HG03066 (cell line): ENCODE results near the gene RANBP3.
A peak's percentile ranks its signal among the peaks of the same experiment; 100 is the strongest.

Source experiments
- ATAC-seq: cut with Tn5 transposase; IDR thresholded peaks from one replicate; pipeline ENCODE4 v1.9.1; 2021; ENCODE audit warnings: low read depth; ENCODE audit not compliant: unreplicated experiment

The RANBP3 gene

GRCh38 chr19:5908773-5909442 lies 69.0 kb downstream of the RANBP3 start:
- ATAC-seq, result no peak

DNA sequence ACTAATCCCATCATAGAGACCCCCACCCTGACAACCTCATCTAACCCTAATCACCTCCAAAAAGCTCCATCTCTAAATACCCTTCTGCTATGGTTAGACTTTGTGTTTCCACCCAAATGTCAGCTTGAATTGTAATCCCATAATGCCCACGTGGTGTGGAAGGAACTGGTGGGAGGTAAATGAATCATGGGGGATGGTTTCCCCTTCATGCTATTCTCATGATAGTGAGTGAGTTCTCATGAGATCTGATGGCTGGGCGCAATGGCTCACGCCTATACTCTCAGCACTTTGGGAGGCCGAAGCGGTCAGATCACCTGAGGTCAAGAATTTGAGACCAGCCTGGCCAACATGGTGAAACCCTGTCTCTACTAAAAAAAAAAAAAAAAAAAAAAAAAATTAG lies 70.7 kb downstream of the RANBP3 start:
- no peak for ATAC-seq

DNA sequence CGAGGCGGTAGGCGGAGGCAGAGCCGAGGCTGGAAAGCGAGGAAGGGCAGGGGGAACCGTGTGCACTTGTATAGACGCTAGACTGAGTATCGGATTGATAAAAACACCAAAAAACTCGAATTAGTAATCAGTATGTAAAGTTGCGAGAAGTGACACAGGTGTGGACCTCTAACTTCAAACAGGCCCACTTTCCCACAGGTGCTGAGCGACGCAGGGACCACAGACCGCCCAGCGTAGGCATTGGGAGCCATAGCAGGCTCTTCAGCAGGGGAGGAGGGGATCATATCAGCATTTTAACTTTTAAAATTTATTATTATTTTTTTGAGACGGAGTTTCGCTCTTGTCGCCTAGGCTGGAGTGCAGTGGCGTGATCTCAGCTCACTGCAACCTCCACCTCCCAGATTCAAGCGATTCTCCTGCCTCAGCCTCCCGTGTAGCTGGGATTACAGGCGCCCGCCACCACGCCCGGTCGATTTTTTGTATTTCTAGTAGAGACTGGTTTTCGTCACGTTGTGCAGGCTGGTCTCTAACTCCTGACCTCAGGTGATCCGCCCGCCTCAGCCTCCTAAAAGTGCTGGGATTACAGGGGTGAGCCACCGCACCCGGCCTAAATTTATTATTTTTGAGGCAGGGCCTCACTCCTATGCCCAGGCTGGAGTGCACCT lies 72.7 kb downstream of the RANBP3 start:
- ATAC-seq, result no peak

DNA sequence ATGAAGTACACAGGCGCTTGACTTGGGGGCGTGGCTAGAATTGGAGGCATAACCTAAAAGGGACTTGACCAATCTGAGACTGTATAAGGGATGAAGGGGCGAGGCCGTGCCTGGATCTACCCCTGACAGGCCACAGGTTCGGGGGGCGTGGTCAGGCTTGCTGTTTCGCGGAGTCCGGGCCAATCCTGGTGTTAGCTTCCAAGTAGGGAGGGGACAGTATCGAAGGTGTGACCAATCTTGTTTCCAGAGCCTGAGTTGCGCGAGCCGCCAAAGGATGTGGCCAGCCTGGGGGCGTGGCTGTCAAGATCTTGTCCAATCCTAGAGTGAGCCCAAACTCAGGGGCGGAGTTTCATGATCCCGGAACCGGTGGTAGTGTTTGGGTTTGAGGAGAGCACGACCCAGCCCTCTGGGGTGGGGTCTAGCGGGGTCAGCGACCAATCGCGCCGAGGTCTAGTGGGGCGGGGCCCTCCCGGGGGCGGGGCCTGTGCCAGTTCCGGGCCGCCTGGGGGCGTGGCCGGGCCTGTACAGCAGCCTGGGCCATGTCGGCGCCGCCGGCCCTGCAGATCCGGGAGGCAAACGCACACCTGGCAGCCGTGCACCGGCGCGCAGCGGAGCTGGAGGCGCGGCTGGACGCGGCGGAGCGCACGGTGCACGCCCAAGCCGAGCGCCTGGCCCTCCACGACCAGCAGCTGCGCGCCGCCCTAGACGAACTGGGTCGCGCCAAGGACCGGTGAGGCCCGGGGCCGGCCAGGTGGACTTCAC lies 73.4 kb downstream of the RANBP3 start, which contains the start of gene VMAC:
Gene VMAC (plus strand): TSS at position 521 of the 762 bp plus-strand sequence. CDS start 19 bp downstream, at position 540.
- ATAC-seq, result peak; percentile 82

- peak; percentile 31 for ATAC-seq
Measured at GRCh38 chr19:5903624-5904351, 74.2 kb downstream of the RANBP3 start, which contains the start of gene NDUFA11. TSS of gene NDUFA11 (minus strand) at chr19:5903790. CDS start at chr19:5903708, 82 bp downstream.

DNA sequence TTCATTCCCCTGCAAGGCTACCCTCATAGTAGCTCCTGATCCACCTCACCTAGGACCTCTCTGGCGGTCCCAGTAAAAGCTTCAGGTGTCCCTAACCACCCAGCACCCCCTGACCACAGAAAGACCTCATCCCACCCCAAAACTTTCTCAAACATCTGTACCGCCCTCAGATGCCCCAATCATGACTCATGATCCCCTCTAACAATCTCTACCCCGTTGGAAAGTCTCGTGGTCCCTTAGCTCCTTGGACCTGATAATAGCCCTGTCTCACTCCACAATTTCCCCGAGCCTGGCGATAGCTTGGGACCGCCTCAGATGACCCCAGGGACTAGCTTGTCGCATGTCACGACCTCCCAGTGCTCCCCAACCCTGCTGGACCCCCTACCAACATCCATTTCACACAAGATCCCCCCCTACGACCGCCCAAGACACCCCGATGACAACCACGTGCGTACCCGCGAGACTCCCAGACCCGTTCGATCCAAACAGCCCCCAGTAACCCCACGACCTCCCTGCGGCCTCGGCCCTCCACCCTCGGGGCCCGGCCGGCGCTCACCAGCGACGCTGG lies 74.8 kb downstream of the RANBP3 start:
- ATAC-seq, result no peak

- no peak for ATAC-seq
Measured at GRCh38 chr19:5900976-5901375, 77.0 kb downstream of the RANBP3 start.

- ATAC-seq, result no peak
Measured at GRCh38 chr19:5899728-5900526, 78.0 kb downstream of the RANBP3 start.

DNA sequence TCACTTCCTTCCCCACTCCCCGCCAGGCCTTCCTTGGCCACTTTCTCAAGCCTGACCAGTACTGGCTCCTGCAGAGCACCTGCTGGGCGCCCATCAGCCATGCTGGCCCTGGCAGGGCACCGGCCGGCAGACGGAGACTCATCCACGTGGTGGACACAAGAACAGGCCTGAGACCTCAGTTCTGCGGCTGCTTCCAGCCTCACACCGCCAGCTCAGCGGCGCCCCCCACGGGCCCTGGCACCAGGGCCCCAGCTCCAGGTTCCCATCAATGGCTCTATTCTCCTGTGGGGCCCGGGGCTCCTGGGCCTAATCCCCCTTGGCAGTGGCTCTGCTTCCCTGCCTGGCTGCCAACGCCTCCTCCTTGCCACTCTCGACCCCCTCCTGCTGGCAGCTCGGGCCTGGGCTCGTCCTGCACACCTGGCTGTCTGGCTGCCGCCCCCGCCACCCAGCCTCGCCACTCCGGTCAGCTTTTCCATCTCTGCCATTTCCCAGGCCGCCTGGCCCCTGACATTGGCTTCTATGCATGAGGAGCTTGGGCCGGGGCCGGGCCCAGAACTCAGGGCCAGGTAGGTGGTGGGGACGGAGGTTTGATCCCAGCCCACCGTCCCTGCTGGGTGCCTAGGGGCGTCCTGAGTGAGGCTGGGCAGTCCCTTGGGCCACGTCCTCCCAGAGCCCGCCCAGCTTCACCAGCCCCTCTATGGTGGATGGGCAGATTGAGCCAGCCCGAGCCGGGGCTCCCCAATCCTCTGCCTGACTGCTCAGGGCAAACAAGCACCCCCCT lies 80.6 kb downstream of the RANBP3 start:
- no peak for ATAC-seq

- ATAC-seq, result no peak
Measured at GRCh38 chr19:5896365-5897076, 81.4 kb downstream of the RANBP3 start.

GRCh38 chr19:5895890-5896289 lies 82.0 kb downstream of the RANBP3 start:
- no peak for ATAC-seq

DNA sequence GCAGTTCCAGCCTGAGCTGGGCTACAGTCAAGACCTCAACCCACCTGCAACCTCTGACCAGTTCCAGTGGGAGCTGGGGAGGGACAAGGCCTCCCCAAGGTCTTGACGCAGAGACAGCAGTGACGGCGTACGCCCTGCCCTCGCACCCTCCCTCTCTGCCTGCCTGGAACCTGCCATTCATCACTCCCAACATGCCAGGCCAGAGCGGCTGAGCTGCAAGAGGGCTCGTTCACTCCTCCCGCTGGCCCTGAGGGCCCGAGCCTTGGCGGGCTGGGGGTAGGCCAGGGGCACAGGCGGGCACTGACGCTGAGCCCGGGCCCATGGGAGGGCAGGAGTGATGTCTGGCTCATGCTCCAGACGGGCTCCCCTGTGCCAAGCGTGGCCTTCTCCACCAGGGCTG lies 82.5 kb downstream of the RANBP3 start:
- ATAC-seq, result no peak

DNA sequence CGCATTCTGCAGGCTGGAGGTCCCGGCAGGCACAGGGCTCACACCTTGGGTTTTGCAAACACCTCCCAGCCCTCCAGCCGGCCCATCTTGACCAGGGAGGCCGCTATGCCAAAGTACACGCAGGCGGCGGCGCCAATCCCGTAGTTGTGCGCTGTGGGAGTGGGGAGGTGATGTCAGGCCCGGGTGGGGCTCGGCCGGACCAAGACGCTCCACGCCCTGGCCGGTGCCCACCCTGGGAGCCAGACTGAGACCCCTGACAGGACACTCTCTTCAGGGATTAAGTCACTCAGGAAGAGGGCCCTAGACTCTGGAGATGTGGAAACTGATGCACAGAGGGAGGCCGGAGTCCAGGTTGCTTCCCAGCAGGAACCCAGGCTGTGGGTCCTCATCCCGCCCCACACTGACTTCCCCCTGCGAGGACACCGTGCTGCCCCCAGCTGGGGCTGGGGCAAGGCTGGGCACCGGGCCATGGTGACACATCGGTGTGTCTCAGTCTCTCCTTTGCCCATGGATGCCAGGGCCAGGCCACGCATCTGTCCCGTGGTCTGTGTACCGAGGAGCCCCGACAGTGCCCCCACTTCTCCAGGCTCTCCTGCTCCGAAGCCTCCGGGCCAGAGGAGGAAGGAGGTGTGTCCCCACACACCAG lies 83.1 kb downstream of the RANBP3 start:
- no peak for ATAC-seq

DNA sequence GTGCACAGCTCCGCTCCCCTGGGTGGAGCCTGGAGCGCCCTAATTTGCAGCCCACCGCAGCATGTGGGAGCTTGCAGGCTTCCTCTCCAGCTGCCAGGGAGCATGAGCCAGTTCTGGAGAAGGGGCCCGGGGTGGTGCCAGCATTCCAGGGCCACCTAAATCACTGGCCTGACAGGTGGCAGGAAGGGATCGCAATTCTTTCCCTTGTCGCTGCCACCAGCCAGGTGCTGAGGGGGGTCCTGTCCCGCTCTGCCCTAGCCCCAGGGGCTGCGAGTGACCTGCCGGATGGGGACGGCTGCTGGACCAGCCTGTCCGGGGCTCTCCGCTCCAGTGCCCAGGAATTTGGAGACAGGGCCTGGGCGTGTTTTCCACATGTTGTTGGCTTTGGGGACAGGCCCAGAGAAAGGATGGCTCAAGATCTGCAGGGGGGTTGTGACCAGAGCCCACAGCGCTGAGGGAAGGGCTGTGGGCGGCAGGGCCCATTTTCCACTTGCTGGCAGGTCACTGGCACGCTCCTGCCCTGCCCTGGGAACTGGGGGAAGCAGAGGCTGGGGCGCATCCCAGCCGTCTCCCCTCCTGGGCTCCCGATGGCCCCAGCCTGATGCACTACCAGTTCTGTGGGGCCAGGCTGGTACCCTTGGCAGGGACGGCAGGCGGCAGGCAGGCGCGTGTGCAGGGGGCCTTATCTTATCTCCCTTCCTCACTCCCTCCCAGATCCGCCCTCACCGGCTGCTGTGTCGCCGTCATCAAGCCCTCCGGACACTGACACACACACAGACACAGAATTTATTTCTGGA lies 83.8 kb downstream of the RANBP3 start:
- no peak for ATAC-seq

DNA sequence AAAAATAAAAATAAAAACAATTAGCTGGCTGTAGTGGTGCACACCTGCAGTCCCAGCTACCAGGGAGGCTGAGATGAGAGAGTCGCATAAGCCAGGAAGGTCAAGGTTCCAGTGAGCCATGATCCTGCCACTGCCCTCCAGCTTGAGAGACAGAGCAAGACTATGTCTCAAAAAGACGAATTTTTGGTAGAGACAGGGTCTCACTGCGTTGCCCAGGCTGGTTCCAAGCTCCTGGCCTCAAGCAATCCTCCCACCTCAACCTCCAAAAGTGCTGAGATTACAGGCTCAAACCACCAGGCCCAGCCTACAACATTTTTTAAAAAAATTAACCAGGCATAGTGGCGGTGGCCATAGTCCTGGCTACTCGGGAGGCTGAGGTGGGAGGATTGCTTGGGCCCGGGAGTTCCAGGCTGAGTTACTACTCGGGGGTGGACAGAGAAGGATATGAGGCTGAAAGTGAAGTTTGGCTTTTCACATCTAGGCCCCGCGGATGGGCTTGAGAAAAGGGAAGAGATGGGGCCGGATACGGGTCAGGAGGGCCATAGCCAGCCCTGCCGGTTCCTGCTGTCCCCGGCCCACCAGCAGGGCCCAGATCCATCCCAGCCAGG lies 84.5 kb downstream of the RANBP3 start:
- no peak for ATAC-seq

DNA sequence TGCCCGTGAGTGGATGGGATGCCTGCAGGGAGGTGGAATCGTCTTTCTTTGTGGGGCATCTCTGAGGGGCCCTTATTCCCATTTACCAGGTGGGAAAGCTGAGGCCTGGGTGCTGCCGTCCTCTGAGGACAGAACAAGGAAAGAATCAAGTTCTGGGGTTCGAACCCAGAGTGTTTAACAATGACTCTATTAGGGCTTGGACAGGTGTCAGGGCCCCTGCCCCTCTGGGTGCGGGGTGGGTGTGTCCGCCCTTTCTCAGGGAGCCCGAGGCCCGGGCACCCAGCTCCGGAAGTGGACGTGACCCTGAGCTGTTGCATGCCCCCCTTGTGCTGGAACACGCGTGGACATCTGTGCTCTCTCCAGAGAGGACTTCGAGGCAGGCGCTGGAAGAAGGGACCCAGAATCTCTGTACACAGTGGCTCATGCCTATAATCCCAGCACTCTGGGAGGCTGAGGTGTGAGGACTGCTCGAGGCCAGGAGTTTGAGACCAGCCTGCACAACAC lies 85.1 kb downstream of the RANBP3 start:
- ATAC-seq, result no peak
